Kidney capillary endothelial cell (primary cell): ENCODE results near the gene IL22RA2.
"Not testable (repeated sequence)": the region's sequence is repeated elsewhere in the genome, so short reads cannot be mapped to it uniquely, and the experiment has no call there.

Experiments used
- DNase-seq: peaks from one replicate; pipeline ENCODE4 v3.0.0-alpha.2; 2018; ENCODE audit warnings: low spot score

Gene IL22RA2, protein sequence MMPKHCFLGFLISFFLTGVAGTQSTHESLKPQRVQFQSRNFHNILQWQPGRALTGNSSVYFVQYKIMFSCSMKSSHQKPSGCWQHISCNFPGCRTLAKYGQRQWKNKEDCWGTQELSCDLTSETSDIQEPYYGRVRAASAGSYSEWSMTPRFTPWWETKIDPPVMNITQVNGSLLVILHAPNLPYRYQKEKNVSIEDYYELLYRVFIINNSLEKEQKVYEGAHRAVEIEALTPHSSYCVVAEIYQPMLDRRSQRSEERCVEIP

DNA sequence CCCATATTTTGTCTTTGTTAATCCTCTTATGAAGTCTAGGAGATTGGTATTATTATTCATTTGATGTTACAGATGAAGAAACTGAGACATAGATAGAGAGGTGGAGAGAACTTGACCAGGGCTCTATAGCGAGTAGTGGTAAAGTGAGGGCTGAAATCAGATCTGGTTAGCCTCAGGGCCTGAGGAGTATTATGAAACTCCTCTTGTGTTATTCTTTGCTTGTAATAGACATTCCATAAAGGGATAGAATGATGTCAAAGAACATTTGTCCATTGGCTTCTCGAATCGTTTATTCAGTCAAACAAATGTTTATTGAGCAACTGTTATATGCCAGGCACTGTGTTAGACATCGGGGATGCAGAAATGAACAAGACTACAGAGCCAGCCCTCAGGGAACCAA is at the start of gene IL22RA2:
Gene IL22RA2 (minus strand): TSS at position 144 of the 400 bp plus-strand sequence. CDS start 11,895 bp downstream, outside the sequence.
- no peak for DNase-seq

DNA sequence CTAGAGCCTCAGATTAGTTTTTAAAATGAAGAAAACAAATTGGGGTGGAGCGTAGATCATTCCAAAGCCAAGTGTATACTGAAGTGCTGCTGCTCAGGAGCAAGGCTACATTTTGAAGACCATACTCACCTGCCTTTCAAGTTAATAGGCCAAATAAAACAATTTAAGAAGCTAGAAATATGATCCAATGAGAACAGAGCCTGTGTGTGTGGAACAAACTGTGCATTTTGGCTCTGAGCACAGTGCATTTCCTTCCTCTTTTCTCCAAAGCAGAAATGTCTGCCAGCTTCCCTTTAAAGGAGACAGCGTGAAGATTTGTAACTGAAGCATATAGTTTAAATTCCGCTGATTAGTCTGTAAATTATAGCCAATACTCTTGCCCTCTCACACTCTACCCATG is 48.9 kb upstream of the IL22RA2 start:
- DNase-seq = no peak

GRCh38 chr6:137219664-137220252 is 46.3 kb upstream of the IL22RA2 start:
- no peak for DNase-seq

GRCh38 chr6:137218917-137219663 is 45.6 kb upstream of the IL22RA2 start, which contains the start of gene IFNGR1:
TSS of gene IFNGR1 (minus strand) at chr6:137219385. CDS start at chr6:137219327, 58 bp downstream.
- peak; percentile 86 for DNase-seq

GRCh38 chr6:137218473-137218916 is 45.1 kb upstream of the IL22RA2 start:
- peak; percentile 60 for DNase-seq

- DNase-seq = no peak
These were observed 44.5 kb upstream of the IL22RA2 start for GRCh38 chr6:137217801-137218472.

DNA sequence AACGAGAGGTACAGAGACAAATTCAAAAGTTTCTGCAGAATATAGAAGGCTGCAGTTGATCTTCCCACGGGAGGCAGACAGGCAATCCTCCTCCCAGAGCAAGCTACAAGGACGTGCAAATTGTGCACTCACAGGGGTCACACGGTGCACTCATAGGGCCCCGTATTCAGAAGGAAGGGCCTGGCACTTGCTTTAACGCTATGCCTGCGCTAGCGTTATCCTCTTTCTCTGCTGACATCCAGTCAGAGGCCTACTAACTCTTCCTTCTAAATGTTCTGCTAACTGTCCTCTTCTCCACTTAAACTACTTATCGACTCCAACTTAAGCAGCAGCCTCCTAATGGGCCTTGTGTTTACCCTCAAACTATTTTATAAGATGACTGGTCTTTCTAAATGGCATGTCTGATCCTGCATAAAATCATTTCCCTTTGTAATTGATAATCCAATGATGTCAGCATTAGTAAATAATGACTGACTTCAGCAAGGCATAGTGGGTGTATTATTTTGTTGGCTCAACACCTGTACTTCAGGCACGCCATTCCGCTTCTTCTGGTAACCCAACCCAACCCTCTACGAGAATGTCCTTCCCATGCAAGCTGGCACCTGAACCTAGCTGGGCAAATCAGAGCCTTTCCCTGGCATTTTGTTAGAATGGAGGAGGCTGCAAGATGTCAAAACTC is 43.6 kb upstream of the IL22RA2 start:
- DNase-seq = no peak

GRCh38 chr6:137216106-137216505 is 42.7 kb upstream of the IL22RA2 start:
- no peak for DNase-seq

- not testable (repeated sequence) for DNase-seq
These were observed 42.2 kb upstream of the IL22RA2 start for GRCh38 chr6:137215630-137216029.

GRCh38 chr6:137214931-137215330 is 41.5 kb upstream of the IL22RA2 start:
- no peak for DNase-seq

DNA sequence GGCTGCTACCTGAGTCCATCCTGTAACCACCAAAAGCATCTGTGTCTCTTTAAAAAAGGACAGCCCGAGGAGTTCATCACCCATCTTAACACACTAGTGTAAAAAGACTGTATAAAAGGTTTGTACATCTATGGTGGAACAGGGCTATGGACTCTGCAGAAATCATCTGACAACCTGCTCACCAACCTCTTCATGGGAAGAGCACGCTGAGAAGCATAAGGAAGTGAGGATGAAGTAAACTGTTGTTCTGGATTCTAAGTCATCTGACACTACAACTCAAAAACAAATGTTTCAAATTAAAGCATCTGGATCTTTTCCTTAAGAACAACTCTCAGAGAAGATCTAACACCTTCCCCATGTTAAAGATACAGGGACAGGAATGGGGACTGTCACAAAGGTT is 40.4 kb upstream of the IL22RA2 start:
- no peak for DNase-seq

DNA sequence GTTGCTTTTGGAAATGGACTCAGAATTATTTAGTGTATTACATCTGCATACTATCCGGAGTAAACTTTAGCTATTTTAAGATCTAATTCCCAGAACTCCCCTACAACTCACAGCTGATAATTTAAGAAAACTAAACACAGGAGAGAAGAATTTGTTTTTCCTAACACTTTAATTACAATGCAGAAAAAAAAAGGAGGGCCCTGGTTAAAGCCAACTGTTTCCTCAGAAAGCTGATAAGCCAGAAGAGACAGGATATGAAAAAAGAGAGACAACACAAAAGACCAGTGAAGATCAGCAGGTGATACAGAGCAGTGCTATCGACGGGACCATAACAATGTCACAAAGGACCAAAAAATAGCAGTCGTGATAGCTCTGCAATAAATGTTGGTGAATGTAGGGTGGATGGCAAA is 39.9 kb upstream of the IL22RA2 start:
- no peak for DNase-seq

- no peak for DNase-seq
These were observed 38.5 kb upstream of the IL22RA2 start for GRCh38 chr6:137211910-137212309.

- DNase-seq = no peak
These were observed 37.5 kb upstream of the IL22RA2 start for GRCh38 chr6:137210903-137211302.

DNA sequence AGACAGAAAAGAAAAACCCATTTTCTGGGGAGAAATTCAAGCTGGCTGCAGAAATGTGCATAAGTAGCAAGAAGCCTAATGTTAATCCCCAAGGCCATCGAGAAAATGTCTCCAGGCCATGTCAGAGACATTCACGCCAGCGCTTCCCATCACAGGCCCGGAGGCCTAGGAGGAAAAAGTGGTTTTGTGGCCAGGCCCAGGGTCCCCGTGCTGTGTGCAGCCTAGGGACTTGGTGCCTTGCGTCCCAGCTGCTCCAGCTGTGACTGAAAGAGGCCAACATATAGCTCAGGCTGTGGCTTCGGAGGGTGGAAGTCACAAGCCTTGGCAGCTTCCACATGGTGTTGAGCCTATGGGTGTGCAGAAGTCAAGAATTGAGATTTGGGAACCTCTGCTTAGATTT is 34.8 kb upstream of the IL22RA2 start:
- DNase-seq = no peak

- not testable (repeated sequence) for DNase-seq
These were observed 34.0 kb upstream of the IL22RA2 start for GRCh38 chr6:137207457-137207856.

DNA sequence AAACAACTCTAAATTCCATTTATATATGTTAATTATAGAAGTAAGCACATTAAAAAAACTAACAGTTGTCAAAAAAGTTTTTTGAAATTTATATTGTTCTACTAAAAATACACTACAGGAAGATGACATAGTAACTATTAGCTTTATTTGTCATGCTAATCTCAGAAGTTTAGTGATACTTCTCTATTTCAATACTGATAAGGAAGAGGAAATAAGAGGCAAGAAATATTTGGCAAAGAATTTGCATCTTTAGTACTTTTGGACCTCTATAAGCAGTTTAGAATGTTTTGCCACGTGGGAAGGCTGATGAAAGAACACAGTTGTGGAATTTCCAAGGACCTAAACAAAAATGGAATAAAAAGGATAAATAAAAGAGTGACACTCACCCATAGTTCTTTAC is 33.1 kb upstream of the IL22RA2 start:
- no peak for DNase-seq

- no peak for DNase-seq
These were observed 29.8 kb upstream of the IL22RA2 start for GRCh38 chr6:137203256-137203655.

DNA sequence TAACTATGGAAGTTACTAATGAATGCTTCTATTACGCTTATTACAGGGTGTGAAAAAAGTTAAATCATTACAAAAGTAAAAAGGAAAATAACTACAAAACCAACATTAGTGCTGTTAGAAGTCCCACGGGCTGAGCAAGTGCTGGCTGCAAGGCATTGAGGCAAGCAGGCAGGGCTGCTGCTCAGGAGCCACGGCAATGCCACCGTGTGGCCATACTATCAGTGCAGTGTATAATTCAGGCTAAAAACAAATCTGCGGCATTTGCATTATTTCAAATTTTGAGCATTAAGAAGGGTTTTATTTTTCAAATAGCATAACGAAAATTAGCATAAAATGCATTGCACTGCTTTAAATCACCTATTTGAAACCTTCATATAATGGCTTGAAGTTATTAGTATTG is 28.6 kb upstream of the IL22RA2 start:
- DNase-seq = no peak

DNA sequence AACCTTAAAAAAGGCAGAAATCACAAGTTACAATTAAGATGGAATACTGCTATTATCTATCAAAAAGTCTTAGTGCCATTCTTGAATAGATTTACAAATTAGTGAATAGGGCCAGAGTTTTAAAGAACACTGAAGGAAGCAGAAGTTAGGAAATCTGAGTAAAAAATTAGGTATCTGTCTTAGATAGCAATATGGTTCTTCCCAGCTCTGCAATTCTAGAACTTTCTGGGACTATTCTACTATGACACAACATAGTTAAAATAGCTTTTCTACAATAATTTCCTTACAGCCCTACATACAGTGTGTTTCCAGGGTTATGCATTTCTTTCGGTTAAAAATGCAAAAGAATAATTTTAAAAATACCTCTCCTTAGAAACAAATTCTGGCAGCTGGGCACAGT is 27.6 kb upstream of the IL22RA2 start:
- DNase-seq = no peak

DNA sequence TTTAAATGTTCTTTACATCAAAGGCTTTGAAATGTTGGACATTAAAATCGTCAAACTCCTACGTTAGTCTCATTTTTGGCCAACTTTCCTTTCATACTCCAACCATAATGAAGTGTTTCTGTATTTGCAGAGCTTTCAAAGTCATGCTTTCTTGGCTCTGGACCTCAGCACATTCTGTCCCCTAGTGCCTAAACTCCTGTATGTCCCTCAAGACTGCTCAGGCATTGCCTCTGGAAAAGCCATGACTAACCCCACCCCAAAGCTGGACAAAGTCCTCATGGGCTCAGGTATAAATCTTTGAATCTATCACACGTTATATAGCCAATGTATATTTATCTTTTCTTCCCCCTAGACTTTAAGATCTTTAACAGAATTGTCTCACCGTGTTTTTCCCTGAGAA is 26.8 kb upstream of the IL22RA2 start:
- no peak for DNase-seq
